CD4-positive, alpha-beta T cell treated with Interferon gamma for 1 hour (primary cell): Measurements from ENCODE around the gene RGS6.

Experiments
- DNase-seq: peaks from one replicate; pipeline ENCODE4 v3.0.0-alpha.2; 2020

Gene RGS6

DNA sequence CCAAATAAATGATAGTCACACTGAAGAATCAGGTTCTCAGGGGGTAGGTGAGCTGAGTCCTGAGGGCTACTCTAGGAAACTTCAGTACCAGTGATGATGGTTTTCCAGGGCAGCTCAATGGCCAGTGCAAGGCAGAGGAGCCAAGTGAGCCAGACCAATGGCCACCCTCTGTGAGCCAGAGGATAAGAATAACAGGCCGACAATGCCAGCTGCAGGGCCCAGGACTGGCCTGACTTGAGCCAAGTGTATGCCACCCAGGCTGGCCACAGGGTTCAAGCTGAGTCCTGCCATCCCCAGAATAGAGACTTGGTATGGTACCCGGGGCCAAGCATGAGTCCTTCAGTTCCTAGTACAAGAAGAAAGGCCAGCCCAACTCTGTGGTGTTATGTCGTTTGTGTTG lies 606.2 kb downstream of the RGS6 start:
- no peak for DNase-seq

DNA sequence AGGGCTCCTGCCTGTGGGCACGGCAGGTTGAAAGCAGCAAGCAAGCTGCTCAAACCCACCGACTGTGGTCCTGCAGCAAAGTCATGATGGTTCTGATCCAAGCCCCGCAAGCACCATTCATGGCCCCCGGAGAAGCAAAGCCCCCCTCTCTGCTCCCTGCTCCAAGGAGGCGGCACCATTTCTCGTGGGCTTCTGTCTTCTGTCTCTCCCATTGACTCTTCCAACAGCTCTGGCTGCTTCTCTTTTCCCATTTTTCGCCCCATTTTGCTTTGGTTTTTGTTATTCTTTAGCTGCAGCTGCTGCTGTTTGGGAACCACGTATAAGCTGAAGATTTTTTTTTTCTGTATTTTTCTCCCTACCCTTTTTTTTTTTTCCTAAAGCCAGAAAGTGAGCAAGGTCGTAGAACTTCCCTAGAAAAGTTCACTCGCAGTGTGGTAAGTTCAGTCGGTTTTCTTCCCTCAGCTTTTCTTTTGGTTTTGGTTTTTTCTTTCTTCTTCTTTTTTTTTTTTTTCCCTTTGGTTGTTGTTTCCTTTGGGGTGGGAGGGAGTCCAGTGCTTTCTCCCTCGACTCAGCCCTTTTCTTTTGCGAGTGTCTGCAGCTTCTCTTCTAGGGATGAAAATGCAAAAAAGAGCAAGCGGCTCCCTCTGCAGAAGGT lies 607.6 kb downstream of the RGS6 start:
- DNase-seq: no peak

DNA sequence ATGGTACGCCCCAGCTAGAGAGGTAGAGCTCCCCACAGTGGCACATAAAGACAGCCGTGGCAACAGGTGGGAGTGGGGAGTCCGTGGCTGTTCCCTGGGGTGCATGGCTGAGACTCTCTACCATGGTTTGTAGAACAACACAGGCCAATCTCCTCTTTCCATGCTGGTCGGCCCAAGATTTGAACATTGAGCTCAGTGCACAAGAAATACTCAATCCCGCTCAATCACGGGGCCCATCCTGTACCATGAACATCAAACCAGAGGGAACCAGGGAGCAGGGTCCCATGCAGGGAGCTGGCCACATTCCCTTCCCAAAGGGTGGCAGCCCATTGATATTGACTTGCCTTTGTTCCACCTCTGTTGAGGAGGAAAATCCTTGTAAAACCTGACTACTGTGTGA lies 608.6 kb downstream of the RGS6 start:
- no peak for DNase-seq

DNA sequence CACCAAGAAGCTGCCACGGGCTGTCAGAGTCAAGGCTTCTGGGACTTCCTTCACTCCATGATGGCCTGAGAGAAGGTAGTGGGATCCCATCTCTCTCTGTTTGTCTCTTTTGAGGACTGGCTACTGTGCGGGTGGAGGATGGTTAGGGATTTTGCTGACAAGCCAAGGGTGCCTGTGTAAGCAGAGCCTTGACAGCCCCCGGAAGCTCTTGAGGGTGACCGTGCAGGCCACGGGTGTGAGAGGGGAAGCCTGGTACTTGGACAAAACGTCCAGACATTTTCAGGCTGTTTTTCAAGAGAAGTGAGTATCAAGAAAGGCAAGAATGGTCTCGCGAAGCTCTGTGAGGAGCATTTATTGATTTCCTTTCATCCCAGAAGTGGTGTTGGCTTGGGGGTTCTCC lies 609.3 kb downstream of the RGS6 start:
- no peak for DNase-seq

DNA sequence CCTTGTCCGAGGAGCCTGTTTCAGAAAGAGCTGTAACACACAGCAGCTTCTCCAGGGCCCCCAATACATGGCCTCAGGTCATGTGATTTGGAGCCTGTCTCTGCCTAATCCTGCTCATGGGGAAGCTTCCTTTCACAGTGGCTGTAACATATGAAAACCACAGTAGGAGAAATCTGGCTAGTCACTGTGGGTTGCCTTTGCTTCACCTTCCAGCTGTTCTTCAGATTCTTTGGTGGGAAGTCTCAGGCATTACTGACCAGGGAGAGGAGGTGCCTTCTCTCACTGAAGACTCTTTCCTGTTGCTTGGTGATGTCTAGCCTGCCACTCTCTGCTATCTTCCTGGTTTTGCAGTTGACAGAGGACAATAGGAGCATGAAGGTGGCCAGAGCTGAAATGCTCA lies 611.1 kb downstream of the RGS6 start:
- no peak for DNase-seq

DNA sequence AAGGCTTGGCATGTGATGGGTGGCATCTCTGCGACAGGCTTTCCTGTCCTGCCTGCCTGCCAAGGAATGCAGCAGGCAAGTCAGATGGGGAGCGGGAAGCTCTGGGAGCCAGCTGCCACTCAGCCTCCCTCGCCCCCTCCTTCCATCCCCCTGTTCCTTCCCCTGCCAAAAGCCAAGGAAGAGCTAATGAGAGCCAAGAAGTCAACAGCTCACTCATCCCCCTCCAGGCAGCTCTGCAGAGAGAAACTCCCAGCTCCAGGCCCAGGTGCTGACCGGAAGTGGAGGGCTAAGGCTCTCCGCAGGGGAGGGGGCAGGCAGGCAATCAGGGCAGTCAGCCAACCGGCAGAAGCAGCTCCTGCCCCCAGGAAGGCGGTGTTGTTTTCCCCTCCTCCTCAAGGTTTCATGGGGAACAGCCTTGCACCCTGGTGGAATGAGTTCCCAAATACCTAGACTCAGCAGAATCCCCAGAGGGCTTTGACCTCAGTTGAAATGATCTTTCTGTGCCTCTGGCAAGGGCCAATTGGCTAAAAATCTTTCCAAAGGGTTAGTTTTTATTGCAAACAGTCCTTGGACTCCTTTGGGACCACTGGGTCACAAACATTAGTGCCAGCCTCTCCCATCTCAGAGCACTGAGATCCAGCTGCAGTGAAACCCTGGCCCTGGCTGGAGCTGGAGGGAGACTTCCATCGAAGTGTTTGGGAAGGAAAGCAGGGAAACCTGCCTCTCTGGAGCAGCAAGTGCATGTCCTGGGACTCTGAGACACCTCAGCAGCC lies 612.6 kb downstream of the RGS6 start:
- DNase-seq: no peak

DNA sequence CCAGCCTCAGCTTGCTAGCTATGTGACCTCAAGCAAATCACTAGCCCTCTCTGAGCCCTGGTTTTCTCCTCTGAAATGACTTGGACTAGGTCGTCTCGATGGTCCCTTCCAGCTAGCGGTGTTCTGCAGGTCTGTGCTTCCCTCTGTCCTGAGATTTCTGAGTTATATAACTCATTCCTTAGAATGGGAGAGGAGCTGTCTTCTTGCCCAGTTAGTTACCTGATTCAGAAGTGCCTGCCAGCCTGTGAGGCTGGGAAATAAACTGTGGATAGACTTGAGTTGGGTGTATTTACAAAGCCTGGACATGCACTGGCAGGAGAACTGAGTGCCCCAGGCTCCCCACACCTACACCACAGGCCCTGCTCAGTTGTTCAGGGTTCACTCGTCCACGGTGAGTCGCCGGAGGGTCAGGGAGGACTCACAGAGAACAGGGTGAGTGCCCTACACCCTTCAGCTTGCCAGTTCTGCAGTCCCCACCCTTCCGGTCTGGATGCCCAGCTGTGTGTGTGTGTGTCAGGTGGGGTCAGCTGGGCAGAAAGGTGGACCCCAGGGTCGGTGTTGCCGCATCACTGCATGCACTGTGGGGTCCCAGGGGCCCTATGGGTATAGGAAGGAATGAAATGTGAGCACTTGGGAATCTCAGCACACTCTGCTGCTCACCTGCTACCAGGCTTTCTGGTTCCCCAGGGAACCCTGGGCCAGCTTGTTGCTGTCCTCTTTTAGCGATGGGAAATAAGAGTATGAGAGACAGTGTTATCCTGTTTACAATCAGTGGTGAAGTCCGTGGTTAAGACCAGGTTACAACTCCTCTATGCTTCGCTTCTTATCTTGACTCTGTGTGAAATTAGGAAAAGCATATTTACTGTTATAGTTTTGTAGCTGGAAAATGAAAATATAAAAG lies 613.4 kb downstream of the RGS6 start:
- DNase-seq: no peak

DNA sequence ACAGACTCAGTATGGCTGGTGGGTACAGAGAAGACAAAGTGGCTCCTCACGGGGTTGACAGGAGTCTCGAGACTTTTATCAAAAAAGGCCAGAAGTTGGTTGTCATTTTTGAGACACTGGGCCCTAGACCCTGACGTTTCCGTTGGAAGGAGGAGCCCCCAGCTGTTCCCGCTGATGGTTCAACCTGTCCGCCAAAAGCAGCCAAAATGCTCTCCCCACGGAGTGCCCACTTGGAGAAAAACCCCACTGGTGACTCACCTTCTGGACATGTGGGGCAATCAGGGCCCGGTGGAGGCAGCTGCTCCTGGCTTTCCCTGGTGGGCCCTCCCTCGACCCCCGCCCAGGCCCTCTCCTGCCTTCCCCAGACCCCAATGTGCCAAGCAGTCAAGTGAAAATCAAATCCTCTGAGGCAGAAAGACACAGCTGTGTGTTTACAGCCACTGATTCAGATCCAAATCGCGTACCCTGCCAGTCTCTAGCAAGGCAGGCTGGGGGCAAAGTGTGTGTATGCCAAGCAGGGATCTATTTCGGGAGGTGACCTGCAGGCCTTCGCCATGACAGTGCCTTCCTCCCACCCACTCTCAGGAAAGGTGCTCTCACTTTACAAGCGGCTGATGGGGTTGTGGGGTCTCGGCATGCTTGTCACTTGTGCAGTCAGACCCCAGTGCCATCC lies 614.3 kb downstream of the RGS6 start:
- DNase-seq: no peak

DNA sequence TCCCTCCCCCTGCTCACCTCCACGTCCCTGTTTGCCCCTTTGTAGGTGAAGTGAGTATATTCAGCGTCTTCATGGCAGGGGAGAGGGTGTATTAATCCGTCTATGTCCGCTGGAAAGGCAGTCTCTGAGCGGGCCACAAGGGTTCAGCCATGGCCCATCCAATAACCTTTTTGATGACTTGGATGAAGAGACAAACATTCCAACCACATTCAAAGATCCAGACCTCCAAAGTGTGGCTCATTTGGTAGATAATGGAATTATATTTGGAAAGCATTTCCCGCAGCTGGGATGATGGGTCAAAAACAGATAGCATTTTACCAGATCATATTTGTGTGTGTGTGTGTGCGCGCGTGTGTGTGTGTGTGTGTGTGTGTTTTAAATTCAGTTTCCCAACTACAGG lies 615.8 kb downstream of the RGS6 start:
- no peak for DNase-seq

DNA sequence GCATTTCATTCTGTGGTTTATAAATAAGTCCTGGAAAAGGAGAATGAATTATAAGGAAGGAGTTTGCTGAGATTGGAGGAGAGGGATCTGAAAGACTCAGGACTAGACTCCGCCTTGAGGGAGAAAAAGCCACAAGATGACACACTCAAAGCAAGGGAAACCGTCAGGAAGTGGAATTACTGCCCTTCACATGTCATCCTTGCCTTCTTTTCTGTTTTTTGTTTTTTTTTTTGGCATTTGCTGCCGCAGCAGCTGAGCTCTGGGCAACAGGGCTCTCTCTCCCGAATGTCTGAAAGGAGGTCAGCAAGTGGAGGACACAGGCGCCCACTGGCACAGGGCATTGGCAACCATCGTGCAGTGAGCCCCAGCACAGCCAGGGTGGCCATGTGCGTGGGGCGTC lies 616.8 kb downstream of the RGS6 start:
- no peak for DNase-seq

DNA sequence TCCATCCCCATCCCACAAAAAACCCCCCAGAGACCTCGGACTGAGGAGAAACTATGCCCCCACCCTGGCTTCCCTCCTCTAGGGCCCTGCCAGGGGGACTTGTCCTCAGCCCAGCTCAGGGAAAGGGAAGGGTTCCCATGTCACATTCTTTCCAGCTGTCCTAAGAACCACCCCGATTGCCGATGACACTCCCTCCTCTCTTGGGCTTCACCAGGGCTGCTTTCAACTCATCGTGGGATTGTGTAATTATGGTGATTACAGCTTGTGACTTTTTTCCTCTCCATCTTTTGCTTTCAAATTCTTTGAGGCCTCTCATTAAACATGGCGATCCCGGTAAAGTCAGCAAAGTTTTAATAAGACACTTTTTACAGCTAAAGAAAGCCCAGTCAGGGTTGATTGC lies 617.6 kb downstream of the RGS6 start:
- DNase-seq: no peak

DNA sequence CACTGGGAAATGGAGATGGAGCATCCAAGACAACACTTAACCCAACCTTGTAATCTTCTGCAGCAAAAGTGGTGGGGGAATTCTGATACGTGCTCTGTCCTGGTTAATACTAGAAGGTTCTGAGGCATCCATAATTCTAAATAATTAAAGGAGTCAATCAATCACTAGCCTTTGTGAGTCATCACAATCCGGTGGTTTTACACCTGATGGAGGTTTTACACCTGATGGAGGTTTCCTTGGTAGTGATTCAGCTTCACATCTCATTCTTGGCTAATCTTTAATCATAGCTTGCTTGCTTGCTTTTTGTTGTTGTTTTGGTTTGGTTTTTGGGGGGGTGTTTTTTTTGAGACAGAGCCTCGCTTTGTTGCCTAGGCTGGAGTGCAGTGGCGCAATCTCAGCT lies 618.3 kb downstream of the RGS6 start:
- DNase-seq: no peak

DNA sequence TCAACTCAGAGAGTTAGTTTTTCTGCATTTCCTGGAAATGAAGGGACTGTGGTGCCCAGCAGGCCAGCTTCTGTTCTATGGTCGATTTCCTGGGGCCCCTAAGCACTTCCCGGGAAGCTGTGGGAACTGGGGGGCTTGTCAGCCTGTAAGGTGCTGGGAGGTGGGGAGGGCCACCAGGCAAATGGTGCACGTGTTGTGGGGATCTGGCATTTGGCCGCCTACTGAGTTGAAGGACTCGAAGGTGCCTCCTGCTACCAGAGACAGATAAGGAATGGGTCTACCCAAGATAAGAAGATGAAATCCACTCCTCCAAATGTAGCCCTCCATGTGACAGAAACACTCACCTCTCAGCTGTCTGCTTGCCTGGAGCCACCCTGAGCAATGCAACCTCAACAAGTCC lies 620.0 kb downstream of the RGS6 start:
- DNase-seq: no peak

DNA sequence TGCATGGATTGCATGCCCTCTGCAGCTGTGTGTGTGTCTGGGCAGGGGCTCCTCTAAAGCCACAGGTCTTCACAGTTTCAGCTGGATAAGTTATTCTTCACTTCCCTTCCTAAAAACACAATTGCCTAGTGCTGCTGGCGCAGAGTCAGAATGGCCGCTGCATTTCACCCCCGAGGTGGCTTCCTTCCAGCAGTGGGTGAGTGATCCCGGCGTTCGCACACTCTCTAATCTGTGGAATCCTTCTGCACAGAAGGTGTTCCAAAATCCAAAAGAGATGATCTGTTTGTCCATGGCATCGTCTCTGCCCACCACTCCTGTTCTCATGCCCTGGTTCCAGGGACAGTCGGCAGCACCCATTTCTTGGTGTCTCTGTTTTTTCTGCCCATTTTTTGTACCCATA lies 620.9 kb downstream of the RGS6 start:
- no peak for DNase-seq

DNA sequence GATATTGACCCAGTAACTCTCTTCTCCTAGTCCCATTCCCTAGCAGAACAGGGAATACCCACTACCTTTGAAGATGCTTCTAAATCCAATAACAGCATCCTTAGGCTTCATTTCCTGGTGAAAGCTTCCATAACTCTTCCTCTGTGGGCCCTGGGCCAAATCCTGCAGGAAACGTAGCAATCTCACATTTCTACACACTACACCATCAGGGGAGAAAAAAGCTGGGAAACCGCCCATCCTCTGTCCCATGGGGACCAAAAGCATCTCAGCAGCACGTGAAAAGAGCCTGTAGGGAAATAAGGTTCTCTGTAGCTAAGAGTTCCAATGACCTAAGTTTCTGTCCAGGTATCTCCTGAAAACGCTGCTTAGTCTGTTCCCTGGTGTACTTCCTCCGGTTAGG lies 621.4 kb downstream of the RGS6 start:
- DNase-seq: no peak

DNA sequence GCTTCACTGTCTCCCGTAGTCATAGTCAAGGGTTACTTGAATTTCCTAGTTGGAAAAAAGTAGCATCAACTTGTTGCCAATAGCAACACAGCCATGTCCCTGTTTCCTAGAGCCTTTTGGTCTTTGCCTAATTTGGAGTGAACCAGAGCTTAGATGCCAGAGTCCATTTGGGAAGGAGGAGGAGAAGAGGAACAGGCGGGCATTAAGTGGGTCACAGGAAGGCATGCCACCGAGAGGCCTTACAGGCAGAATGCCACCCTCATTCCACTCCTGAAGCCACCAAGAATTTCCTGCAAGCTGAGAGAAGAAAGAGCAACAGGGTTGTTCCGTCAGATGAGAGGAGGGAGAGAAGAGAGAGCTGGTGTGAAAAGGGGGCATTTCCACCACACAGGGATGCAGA lies 622.2 kb downstream of the RGS6 start:
- no peak for DNase-seq

DNA sequence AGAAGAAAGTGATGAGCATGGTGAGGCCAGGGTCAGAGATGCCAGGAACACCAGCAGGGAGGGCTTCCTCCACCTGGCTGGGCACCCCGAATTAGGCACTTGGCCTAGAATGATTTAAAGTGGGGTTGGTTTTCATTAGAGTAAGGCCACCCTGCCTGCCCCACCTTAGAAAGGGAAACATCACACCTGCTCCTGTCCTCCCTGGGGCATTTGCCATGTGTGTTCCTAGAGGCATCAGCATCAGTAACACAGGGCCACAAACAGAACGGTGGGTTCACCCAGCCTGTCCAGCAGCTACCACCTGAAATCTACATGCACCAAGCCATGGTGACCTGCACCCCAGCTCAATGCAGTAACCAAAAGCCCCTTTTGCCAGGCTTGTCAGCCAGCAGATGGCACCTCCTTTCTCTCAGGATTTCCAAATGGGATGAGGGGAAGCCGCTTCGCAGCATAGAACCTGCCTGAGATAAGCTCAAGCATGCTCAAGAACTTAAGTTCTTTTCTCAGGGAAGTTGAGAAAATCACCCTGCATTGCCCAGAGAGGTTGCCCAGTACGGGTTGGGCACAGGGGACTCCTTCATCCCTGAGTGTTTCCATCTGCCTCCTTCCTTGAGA lies 622.9 kb downstream of the RGS6 start:
- DNase-seq: no peak

DNA sequence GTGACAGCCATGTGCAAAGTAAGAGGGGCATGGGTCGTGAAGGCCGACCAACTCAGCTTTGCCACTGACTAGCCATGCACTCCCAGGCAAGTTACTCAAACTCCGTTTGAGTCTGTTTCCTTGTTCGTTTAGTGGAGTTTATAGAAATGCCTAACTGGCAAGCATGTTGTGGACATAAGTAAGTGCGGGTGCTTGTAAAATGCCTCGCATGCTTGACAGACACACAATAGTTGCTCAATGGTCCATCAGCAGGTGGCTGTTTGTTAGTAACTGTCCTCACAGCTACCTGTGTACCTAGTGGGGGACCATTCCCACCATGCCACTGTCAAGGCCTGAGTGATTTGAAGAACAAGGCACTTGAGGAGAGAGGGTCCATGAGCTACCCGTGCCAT lies 623.4 kb downstream of the RGS6 start:
- DNase-seq: no peak

DNA sequence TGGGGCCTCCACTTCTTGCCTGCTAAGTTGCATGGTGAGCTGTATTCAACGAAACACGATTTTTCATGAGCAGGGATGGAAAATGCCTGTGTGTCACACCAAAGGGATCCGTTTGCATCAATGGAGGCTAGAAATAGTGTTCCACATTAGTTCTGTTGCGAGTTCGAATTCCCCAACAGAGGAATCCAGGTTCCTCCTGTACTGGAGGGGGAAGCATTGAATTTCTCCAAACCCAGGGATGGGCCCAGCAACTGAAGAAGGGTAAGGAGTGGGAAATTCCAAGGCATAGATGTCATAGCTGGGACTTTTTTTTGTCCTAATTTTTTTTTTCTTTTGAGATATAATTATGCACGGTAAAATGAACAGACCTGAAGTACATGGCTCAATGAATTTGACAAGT lies 625.4 kb downstream of the RGS6 start:
- no peak for DNase-seq

DNA sequence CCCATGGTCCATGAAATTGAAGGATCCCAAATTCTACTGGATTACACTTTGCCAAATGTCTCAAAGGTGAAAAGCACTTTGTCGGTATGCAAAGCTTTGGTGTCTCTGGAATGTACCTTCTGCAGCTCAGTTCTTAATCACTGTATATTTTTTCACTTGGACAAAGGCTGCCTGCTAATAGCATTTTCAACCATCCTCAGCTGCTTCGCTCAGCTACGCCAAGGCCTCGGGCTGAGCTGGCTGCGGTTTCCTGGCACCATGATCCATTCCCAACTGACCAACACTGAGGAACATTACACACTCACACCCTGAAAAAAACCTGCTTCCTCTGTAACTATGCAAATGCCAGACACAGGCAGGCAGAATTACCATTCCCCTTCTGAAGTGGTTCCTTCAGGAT lies 626.5 kb downstream of the RGS6 start:
- no peak for DNase-seq

DNA sequence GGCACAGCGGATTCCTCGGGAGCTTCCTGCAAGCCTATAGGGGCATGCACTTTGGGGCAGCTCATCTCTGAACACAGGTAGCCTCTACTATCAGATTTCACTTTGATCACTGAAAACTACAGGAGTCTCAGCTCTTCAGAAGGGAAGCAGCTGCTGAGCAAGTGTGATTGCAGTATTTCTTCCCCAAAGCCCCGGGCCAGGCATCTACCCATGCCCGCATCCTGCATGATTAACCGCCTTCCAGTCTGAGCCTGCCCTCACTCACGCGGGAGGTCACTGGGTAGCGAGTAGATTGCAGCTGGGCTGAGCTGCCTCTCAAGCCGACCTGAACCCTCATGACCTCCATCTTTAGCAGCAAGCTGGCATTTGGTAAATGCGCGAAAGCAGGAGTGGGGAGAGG lies 627.0 kb downstream of the RGS6 start:
- DNase-seq: no peak

DNA sequence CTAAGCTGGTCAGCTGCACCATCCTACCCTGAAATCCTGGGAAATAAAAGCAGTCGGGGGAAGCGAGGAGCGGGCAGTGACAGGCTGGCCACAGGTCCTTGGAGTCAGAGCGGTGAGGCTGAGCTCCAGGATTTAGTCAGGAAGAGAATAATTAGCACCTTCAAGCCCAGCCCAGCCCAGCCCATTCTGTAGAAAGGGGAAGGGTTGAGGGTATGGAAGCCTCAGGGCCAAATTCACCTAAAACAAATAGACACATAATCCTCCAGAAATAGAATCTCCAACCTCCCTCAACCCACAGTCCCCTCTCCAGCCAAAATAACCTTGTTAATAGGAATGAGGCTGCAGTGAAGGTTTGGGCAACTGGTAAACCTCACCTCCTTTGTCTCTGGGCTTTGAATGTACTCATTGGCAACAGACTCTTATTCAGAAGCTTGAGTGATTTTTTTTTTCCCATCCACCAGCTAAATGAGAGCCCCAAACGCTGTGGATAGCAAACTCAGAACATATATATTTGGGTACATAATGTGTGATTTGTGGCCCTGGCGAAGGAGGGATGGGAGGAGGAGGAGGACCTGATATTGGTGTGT lies 627.5 kb downstream of the RGS6 start:
- DNase-seq: no peak

DNA sequence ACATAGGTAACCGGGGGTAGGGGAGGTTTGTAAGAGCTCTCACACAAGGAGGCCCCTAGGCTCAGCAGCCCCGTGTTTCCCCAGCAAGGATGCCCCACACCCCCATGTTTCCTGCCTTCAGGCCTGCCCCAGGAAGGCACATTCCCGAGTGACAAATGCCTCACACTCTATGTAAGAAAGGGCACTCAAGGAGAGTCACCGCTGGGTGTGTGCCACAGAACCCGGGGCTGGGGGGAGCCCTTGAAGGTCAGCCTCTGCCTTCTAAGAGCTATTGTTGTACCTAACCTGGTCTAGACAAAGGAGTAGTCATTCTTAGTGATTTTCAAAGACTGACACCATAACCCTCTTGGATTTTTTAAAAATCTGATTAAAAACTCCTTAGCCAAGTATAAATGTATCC lies 628.1 kb downstream of the RGS6 start:
- DNase-seq: no peak
